HL-60 (cell line): Measurements from ENCODE around the gene CDH20.

Experiments
- DNase-seq, 2 experiments: peaks; one replicate each; pipeline ENCODE4 v3.0.0-alpha.2; 2010 to 2020; ENCODE audit warnings: low read depth in 1 of 2, low spot score in 1 of 2
- H3K27ac ChIP-seq: fragments of 250-450 bp; sonication (Bioruptor Pico); replicated peaks from 2 replicates; pipeline ENCODE4 v1.5.1; 2020; ENCODE audit warnings: mild to moderate bottlenecking, moderate library complexity
- H3K27me3 ChIP-seq: fragments of 250-450 bp; sonication (Bioruptor Pico); 2 replicates; pipeline ENCODE4 v1.5.1; 2021; ENCODE audit warnings: mild to moderate bottlenecking, moderate library complexity; ENCODE audit not compliant: insufficient read depth, poor library complexity, severe bottlenecking
- H3K4me3 ChIP-seq: replicated peaks from 2 replicates; pipeline ENCODE4 v1.5.1; 2011; ENCODE audit warnings: mild to moderate bottlenecking, control low read depth, low read length; ENCODE audit not compliant: insufficient read depth
- GABPA ChIP-seq: IDR thresholded peaks from 2 replicates; pipeline ENCODE4 v1.6.1; 2012; ENCODE audit warnings: low read depth
- POLR2AphosphoS5 ChIP-seq: IDR thresholded peaks from 2 replicates; pipeline ENCODE4 v1.6.1; 2012; ENCODE audit warnings: low read depth
- SPI1 ChIP-seq: IDR thresholded peaks from 2 replicates; pipeline ENCODE4 v1.6.1; 2012; ENCODE audit warnings: low read depth, mild to moderate bottlenecking, borderline replicate concordance
- TF ChIP-seq, protein P1 (sequence below): IDR thresholded peaks from 2 replicates; pipeline ENCODE4 v1.6.1; 2012; ENCODE audit warnings: low read depth; ENCODE audit not compliant: insufficient replicate concordance
- TF ChIP-seq, protein P2 (sequence below): IDR thresholded peaks from one replicate; pipeline ENCODE4 v1.5.1; 2011; ENCODE audit warnings: low read length, control low read depth, inconsistent platforms; ENCODE audit not compliant: insufficient read depth

The CDH20 gene

DNA sequence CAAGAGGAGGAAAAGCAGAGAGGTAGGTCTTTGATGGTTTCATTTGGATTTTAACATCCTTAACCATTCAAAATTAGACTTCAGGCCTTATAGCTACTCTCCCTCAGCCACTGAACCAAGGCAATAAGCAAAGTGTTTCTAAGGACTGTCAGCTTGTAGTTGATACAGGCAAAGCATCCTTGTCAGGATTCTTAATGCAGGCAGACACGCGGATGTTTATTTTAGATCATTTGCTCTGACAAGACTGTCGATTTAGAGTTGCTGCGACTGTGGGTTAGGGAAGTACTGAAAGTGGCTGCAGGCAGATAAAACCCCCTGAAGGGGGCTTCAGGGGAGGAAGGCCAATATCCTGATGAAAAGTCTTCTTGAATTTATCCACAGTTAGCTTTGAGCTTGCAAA is 46.6 kb downstream of the CDH20 start:
- DNase-seq, result no peak

DNA sequence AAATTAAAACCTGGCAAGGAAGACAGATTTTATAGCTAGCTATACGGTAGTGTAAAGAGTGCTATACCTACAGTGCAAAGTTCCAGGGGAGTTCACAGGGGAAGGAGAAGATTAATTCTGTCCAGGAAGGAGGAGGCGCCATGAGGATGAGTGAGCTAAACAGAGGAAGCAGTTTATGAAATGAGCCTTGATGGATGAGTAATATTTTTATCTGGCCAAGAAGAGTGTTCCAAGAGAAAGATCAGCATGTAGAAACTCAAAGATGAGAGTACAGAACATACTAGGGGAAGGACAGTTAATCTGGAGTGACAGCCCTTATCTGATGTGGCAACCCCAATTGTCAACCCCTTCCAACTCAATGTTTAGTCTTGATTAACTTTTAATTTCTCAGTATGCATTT is 54.8 kb downstream of the CDH20 start:
- no peaks in the 10 kb centered on the region for H3K27me3 ChIP-seq

More for the DNA sequence above, 46.6 kb downstream of the CDH20 start:
- H3K27me3 ChIP-seq, result no peaks in the 10 kb centered on the region
- H3K27ac ChIP-seq, result no peak overlapping the region
- H3K4me3 ChIP-seq, result no peak overlapping the region
- no peak for TF ChIP-seq GABPA
- TF ChIP-seq, protein P1, sequence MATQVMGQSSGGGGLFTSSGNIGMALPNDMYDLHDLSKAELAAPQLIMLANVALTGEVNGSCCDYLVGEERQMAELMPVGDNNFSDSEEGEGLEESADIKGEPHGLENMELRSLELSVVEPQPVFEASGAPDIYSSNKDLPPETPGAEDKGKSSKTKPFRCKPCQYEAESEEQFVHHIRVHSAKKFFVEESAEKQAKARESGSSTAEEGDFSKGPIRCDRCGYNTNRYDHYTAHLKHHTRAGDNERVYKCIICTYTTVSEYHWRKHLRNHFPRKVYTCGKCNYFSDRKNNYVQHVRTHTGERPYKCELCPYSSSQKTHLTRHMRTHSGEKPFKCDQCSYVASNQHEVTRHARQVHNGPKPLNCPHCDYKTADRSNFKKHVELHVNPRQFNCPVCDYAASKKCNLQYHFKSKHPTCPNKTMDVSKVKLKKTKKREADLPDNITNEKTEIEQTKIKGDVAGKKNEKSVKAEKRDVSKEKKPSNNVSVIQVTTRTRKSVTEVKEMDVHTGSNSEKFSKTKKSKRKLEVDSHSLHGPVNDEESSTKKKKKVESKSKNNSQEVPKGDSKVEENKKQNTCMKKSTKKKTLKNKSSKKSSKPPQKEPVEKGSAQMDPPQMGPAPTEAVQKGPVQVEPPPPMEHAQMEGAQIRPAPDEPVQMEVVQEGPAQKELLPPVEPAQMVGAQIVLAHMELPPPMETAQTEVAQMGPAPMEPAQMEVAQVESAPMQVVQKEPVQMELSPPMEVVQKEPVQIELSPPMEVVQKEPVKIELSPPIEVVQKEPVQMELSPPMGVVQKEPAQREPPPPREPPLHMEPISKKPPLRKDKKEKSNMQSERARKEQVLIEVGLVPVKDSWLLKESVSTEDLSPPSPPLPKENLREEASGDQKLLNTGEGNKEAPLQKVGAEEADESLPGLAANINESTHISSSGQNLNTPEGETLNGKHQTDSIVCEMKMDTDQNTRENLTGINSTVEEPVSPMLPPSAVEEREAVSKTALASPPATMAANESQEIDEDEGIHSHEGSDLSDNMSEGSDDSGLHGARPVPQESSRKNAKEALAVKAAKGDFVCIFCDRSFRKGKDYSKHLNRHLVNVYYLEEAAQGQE, result no peak
- TF ChIP-seq POLR2AphosphoS5, result no peak
- TF ChIP-seq, protein P2, sequence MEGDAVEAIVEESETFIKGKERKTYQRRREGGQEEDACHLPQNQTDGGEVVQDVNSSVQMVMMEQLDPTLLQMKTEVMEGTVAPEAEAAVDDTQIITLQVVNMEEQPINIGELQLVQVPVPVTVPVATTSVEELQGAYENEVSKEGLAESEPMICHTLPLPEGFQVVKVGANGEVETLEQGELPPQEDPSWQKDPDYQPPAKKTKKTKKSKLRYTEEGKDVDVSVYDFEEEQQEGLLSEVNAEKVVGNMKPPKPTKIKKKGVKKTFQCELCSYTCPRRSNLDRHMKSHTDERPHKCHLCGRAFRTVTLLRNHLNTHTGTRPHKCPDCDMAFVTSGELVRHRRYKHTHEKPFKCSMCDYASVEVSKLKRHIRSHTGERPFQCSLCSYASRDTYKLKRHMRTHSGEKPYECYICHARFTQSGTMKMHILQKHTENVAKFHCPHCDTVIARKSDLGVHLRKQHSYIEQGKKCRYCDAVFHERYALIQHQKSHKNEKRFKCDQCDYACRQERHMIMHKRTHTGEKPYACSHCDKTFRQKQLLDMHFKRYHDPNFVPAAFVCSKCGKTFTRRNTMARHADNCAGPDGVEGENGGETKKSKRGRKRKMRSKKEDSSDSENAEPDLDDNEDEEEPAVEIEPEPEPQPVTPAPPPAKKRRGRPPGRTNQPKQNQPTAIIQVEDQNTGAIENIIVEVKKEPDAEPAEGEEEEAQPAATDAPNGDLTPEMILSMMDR, result no peak
- TF ChIP-seq SPI1, result no peak

DNA sequence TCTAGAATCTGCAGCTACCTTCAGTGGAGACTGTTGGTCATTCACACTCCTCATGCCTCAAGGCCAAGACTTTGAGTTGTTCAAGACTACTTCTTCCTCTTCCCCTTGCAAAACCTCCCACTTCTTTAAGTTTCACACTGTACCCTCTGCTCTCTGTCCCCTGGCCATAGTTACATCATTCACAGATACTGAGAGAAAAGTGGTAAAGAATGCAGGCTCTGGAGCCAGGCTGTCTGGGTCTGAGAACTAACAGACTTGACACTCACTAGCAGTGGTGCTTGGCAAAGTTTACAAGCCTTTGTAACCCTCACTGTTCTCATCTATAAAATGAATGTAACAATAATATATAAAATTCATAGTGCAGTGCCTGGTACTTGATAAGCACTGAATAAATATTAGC is 61.8 kb downstream of the CDH20 start:
- Histone ChIP-seq H3K27me3 (no peaks in the 10 kb centered on the region), H3K4me3 (no peak overlapping the region), H3K27ac (no peak overlapping the region)
- TF ChIP-seq POLR2AphosphoS5 (no peak), GABPA (no peak), SPI1 (no peak)
- TF ChIP-seq, protein P2, result no peak
- TF ChIP-seq, protein P1, result no peak
- DNase-seq, result no peak

More for the DNA sequence above, 54.8 kb downstream of the CDH20 start:
- DNase-seq, result no peak
- H3K4me3 ChIP-seq, result no peak overlapping the region
- no peak overlapping the region for H3K27ac ChIP-seq
- no peak for TF ChIP-seq SPI1
- TF ChIP-seq, protein P2, result no peak
- no peak for TF ChIP-seq GABPA
- TF ChIP-seq, protein P1, result no peak
- TF ChIP-seq POLR2AphosphoS5, result no peak
